Measurements from ENCODE around the gene DNAH12.
"Not testable (repeated sequence)": the region's sequence is repeated elsewhere in the genome, so short reads cannot be mapped to it uniquely, and the experiment has no call there.

DNAH12 gene

DNA sequence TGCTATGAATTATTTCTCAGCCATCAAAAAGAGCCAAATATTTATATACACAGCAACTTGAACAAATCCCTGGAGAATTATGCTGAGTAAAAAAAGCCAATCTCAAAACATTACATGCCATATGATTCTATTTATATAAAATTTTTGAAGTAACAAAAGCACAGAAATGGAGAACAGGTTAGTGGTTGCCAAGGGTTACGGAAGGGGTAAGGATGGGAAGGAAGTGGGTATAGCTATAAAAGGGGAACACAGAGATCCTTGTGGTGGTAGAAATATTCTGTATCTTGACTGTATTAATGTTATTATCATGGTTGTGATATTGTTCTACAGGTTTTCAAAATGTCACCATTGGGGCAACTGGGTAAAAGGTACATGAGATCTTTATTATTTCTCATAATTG lies 189.4 kb downstream of the DNAH12 start:
- TF ChIP-seq GATA1 (IDR thresholded peaks at IDR 0.05; ENCODE audit: low read depth, low read length) = no peak
- no peak for TF ChIP-seq POLR2A (IDR thresholded peaks at IDR 0.05; ENCODE audit: low read length)
- DNase-seq = no peak

DNA sequence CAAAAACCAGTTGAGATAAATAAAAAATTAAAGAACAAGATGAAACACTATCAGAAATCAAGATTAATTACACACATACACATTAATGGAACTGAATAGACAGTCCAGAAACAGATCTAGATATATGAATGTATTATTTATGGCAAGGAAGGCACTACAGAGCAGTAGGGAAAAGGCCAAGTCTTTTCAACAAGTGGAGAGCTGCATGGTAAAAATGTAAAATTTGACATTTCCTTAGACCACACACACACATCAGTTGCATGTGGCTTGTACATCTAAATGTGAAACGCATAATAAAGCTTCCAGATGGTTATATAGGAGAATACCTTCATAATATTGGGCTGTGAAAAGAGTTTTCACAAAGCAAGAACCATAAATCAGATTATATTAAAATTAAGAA lies 193.9 kb downstream of the DNAH12 start:
- no peak for DNase-seq
- TF ChIP-seq GATA1 (IDR thresholded peaks at IDR 0.05; ENCODE audit: low read depth, low read length) (no peak), POLR2A (IDR thresholded peaks at IDR 0.05; ENCODE audit: low read length) (no peak)

DNA sequence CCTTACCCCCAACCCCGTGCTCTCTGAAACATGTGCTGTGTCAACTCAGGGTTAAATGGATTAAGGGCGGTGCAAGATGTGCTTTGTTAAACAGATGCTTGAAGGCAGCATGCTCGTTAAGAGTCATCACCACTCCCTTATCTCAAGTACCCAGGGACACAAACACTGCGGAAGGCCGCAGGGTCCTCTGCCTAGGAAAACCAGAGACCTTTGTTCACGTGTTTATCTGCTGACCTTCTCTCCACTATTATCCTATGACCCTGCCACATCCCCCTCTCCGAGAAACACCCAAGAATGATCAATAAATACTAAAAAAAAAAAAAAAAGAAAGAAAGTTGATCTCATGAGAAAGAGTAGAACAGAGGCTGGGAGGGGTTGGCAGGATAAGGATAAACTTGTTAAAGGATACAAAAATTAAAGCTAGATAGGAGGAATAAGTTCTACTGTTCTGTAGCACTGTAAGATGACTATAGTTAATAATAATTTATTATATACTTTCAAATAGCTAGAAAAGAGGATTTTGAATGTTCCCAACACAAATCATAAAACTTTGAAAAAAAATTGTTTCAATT lies 205.0 kb downstream of the DNAH12 start:
- peak; percentile 3 to 7 for DNase-seq

DNA sequence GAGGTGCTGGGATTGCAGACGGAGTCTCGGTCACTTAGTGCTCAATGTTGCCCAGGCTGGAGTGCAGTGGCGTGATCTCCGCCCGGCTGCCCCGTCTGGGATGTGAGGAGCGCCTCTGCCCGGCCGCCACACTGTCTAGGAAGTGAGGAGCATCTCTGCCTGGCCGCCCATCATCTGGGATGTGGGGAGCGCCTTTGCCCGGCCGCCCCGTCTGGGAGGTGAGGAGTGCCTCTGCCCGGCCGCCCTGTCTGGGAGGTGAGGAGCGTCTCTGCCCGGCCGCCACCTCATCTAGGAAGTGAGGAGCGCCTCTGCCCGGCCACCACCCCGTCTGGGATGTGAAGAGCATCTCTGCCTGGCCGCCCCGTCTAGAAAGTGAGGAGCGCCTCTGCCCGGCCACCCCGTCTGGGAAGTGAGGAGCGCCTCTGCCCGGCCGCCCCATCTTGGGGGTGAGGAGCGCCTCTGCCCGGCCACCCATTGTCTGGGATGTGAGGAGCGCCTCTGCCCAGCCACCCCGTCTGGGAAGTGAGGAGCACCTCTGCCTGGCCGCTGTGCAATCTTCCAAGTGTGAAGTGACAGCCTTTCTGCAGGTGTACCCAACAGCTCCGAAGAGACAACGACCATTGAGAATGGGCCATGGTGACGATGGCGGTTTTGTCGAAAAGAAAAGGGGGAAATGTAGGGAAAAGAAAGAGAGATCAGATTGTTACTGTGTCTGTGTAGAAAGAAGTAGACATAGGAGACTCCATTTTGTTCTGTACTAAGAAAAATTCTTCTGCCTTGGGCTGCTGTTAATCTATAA lies 205.7 kb downstream of the DNAH12 start:
- DNase-seq = not testable (repeated sequence)

DNA sequence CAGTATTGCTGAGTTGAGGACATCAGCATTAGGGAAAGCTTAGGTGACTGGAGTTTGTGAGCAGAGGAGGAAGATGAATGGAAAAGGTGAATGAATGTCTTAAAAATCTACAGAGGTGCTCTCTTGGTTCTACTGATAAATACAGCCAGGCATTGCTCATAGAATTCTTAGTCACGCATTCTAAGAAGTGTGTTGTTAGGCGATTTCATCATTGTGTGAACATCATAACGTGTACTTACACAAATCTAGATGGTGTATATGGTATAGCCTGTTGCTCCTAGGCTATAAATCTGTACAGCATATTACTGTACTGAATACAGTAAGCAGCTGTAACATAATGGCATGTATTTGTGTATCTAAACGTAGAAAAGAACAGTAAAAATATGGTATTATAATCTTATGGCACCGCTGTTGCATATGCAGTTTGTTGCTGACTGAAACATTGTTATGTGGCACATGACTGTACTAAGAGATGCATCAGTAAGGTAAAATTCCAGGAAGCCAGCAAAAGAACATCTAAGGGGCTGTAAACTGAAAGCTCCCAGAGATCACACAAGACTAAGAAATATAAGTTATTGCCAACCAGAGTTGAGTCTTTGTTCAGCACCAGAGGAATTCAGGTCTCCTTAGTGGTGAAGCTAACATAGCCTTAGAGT lies 208.7 kb downstream of the DNAH12 start:
- TF ChIP-seq POLR2A (IDR thresholded peaks at IDR 0.05; ENCODE audit: low read length) (no peak), GATA1 (IDR thresholded peaks at IDR 0.05; ENCODE audit: low read depth, low read length) (no peak)
- DNase-seq = no peak

DNA sequence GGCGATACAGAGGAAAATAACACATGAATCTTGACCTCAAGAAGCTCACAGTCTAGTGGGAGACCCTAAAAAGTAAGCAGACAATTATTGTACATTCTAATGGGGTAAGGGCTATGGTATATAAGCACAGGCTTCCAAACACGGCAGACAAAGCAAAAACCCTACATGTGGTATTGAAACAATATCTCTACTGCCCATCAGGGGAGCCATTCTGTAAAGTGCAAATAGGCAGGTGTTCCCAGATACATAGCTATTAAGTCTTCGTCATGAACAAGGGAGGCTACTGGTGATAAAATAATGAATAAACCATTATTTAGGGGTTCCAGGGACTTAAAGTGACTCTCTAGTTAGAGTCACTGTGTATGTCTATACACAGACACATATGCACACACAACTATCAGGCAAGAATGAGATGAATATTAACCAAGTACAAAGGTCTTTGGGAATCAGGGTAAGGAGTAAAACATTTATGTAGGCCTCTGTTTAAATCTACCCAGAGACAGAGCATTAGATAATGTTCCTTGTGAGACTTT lies 213.0 kb downstream of the DNAH12 start:
- DNase-seq = no peak
- TF ChIP-seq GATA1 (IDR thresholded peaks at IDR 0.05; ENCODE audit: low read depth, low read length) = no peak
- no peak for TF ChIP-seq POLR2A (IDR thresholded peaks at IDR 0.05; ENCODE audit: low read length)

DNA sequence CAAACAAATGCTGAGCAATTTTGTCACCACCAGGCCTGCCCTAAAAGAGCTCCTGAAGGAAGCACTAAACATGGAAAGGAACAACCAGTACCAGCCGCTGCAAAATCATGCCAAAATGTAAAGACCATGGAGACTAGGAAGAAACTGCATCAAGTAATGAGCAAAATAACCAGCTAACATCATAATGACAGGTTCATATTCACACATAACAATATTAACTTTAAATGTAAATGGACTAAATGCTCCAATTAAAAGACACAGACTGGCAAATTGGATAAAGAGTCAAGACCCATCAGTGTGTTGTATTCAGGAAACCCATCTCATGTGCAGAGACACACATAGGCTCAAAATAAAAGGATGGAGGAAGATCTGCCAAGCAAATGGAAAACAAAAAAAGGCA lies 217.6 kb downstream of the DNAH12 start:
- DNase-seq = not testable (repeated sequence)

DNA sequence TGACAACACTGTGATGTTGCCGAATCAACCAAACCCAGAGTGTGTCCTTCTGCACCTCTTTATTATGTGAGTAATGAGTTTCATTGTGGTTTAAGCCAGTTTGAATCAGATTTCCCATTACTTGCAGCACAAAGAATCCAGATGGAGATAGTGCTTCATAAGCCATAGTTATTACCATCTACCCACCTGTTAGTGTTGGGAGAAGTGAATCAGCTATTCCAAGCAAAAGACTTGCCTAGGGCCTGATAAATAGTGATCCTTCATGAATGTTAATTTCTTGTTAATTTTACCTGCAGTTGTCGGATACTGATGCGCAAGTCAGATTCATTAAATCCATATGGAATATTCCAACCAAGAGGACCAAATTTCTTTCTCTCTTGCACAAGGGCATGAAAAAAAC lies 229.9 kb downstream of the DNAH12 start:
- TF ChIP-seq POLR2A (IDR thresholded peaks at IDR 0.05; ENCODE audit: low read length) (no peak), GATA1 (IDR thresholded peaks at IDR 0.05; ENCODE audit: low read depth, low read length) (no peak)
- DNase-seq = no peak

DNA sequence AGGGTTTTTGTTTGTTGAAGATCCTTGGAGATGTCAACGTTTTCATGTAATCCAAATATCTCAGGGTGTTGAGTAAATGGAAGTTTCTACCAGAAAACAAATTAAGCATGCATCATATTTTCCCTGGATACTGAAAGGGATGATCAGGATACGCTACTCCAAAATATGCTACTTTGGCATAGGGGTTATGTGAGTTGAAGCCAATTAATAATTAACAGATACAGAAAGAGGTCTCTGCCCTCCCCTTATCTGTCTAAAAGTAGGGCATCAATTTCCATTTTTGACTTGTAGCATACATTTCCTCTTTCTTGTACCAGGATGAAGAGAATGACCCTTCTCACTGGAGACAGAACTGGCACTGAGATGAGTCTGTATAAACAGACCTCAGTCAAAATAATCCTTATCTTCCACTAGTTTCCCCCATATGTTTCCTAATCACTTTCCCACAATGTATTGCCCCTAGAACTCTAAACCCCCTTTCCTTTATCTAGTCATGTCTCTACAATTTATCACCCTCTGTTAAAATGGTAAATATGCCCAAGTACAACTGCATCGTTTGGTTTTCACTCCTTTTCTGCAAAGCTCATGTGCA lies 234.3 kb downstream of the DNAH12 start:
- no peak for DNase-seq
- TF ChIP-seq POLR2A (IDR thresholded peaks at IDR 0.05; ENCODE audit: low read length) (no peak), GATA1 (IDR thresholded peaks at IDR 0.05; ENCODE audit: low read depth, low read length) (no peak)

DNA sequence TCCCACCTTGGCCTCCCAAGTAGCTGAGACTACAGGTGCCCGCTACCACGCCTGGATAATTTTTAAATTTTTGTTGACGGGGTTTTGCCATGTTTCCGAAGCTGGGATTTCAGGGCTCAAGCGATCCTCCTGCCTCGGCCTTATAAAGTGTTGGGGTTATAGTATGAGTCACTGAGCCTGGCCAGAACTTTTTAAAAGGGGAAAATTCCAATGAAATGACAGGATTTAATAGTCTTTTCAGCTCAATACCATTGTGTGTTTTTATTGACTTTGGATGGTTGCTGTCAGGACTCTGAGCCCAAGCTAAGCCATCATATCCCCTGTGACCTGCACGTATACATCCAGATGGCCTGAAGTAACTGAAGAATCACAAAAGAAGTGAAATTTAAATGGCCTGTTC lies 240.6 kb downstream of the DNAH12 start:
- DNase-seq = not testable (repeated sequence)

DNA sequence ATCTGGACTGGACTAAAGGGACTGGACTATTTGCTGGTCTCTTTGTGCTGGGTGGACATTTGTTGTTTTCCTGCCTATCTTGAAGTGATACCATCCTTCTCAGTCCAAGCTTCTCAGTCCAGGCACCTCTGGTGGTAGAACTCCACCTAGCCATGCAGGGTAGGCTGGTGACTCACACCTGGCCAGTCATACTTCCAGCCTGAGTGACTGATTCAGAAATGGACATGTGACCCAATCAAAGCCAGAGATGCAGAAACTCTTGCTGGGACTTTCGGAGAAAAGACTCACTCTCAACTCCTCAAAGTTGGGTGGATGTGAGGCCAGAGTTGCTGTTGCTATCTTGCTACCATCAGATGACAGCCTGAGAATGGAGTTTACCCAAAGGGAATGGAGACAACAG lies 246.1 kb downstream of the DNAH12 start:
- TF ChIP-seq GATA1 (IDR thresholded peaks at IDR 0.05; ENCODE audit: low read depth, low read length) (no peak), POLR2A (IDR thresholded peaks at IDR 0.05; ENCODE audit: low read length) (no peak)
- DNase-seq = no peak

DNA sequence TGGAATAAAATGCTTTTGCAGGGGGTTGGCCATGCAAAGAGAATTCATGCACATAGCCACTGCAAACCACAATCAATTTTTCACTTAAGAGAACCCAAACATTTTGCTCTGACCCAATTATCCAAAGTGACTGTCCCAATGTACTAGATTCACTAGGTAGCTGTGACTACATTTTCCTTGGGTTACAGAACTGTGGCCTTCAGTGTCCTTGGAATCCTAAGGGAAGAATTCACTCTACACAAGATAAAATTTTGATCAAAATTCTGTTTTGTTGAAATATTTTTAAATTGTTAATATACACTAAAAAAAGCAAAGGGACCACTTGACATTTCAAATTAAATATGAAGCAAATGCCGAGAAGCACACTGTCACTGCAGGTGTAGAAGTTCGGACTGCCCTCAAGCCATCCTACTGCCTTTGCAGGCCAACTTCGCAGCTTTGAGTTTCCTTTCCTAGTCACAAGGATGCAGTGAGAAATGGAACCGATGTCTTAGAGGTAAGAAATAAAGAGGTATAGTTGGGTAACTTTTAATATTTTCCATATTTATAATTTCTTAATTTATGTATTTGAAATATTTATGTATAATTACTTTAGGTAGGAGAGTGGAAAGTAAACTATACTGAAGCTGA lies 251.1 kb downstream of the DNAH12 start:
- TF ChIP-seq GATA1 (IDR thresholded peaks at IDR 0.05; ENCODE audit: low read depth, low read length) (no peak), POLR2A (IDR thresholded peaks at IDR 0.05; ENCODE audit: low read length) (no peak)
- DNase-seq = no peak

DNA sequence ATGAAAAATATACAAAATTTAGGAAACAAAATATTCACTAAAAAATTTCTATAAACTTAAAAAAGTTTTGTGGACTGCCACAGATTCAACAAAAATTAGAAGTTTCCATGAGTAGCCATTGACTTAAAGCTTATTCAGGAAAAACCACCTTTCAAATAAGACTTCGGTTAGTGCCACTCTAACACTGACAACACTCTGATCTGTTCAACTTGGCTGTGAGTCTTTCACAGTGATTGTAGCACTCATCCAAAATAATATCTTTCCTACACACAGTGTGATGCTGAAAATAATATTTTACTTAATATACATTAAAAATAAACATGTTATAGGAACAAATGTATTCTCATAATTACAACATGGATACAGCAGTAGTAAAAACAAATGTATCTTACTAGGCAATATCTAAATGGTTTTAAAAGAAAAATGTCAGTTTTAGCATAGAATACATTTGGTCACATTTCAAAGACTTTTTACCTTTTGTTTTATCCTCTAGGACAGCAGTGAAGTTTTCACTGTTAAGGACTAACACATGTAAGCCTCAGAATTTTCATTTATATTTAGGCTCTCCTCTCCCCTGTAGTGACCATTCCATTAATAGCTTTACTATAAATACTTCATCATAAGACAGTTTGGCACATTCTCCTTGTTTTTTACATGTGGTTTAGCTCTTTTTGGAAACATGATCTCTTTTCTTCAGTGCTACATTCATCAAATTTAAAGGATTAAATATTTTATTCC lies 251.8 kb downstream of the DNAH12 start, which contains the start of gene ASB14:
ASB14 (minus strand) TSS at position 527 of the 738 bp plus-strand sequence. CDS start 652 bp downstream, outside the sequence.
- TF ChIP-seq POLR2A (IDR thresholded peaks at IDR 0.05; ENCODE audit: low read length) (no peak), GATA1 (IDR thresholded peaks at IDR 0.05; ENCODE audit: low read depth, low read length) (no peak)
- DNase-seq = no peak

DNA sequence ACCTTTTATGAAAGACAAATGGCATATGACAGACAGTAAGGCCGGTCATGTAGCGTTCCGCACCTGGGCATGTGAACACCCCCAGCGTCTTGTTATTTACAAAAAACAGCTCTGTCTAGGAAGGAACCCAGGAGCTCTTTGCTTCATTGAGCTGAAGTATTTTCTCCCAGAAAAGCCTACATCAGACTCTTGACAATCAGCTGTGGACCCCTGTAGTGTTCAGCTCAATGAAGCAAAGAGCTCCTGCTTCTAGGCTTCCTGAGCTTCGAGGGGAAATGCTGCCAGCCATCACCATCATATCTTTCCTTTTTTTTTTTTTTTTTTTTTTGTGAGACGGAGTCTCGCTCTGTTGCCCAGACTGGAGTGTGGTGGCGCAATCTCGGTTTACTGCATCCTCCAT lies 255.7 kb downstream of the DNAH12 start:
- TF ChIP-seq GATA1 (IDR thresholded peaks at IDR 0.05; ENCODE audit: low read depth, low read length) (no peak), POLR2A (IDR thresholded peaks at IDR 0.05; ENCODE audit: low read length) (no peak)
- no peak for DNase-seq
